Measurements from ENCODE around the gene GRM7. TPM values are rescaled to one million over a fixed set of nuclear protein-coding genes. Genes with fewer than 3 reads are reported as not detected.

Gene GRM7
- total and polyA plus RNA-seq, 4 donors = 0.08 to 0.33 TPM; not detected in 2

DNA sequence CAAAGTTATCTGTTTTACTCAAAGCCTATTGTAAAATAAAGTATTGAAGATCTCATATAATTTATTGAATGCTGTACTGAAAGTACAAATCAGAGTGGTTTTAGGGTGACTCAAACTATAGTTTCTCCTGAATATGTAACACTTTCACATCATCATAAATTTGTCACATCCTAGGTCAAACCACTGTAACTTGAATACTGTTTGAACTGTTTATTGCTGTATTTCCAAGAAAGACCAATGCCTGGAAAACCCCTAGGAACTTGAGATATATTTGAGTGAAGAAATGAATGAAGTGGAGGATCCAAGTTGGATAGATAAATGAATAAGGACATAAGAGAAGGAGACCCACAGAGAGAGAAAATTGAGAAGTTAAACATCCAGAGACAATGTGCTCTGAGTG is 348.2 kb downstream of the GRM7 start:
- no peak for TF ChIP-seq GABPA (IDR thresholded peaks at IDR 0.05 in 1 of 2, conservative IDR thresholded peaks at IDR 0.05 in 1 of 2)
- no peak overlapping the region for H3K4me3 ChIP-seq (ENCODE audit: low read depth in 1 of 3, low read length in 3 of 3)
- DNase-seq (ENCODE audit: low spot score) = no peak
- H3K9ac ChIP-seq (ENCODE audit: low read depth in 1 of 2, low read length in 2 of 2) = no peak overlapping the region
- no peaks in the 10 kb centered on the region for H3K36me3 ChIP-seq (ENCODE audit: control insufficient read depth in 4 of 4, insufficient read depth in 3 of 4, low read depth in 1 of 4, low read length in 3 of 4)
- peaks cover 5 to 15% (median 13%) of the 10 kb centered on the region in 4 donors for H3K4me1 ChIP-seq (ENCODE audit: control insufficient read depth in 4 of 4, insufficient read depth in 4 of 4, low read length in 3 of 4)
- H3K9me3 ChIP-seq (ENCODE audit: control insufficient read depth in 4 of 4, low read length in 3 of 4) = no peaks in the 10 kb centered on the region
- H3K27ac ChIP-seq (ENCODE audit: low read depth in 1 of 2, low read length in 2 of 2) = no peak overlapping the region
- H3K27me3 ChIP-seq (ENCODE audit: control insufficient read depth in 4 of 4, insufficient read depth in 4 of 4, low read length in 3 of 4) = no peaks in the 10 kb centered on the region

DNA sequence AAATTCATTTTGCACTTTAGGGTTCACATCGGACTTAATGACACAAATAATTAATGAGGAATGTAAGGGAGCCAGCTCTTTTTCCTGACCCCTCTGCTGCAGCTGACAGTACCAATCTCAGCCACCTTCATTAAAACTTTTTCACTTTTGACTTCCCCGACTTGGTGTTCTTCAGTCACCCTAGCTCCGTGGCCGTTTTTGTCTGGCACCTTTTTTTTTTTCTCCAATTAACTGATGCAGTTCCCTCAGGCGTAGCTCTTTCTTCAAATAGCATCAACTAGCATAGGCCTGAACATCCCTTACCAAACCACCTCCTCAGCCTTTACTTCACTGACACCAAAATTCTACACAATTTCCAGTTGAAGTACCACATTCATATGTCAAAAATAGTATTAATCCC is 350.8 kb downstream of the GRM7 start:
- Histone ChIP-seq H3K36me3 (ENCODE audit: control insufficient read depth in 4 of 4, insufficient read depth in 3 of 4, low read depth in 1 of 4, low read length in 3 of 4) (no peaks in the 10 kb centered on the region), H3K4me3 (ENCODE audit: low read depth in 1 of 3, low read length in 3 of 3) (no peak overlapping the region), H3K27ac (ENCODE audit: low read depth in 1 of 2, low read length in 2 of 2) (no peak overlapping the region), H3K27me3 (ENCODE audit: control insufficient read depth in 4 of 4, insufficient read depth in 4 of 4, low read length in 3 of 4) (no peaks in the 10 kb centered on the region), H3K9me3 (ENCODE audit: control insufficient read depth in 4 of 4, low read length in 3 of 4) (no peaks in the 10 kb centered on the region), H3K9ac (ENCODE audit: low read depth in 1 of 2, low read length in 2 of 2) (no peak overlapping the region), H3K4me1 (ENCODE audit: control insufficient read depth in 4 of 4, insufficient read depth in 4 of 4, low read length in 3 of 4) (no peaks in the 10 kb centered on the region)
- no peak for DNase-seq (ENCODE audit: low spot score)
- 63% methylated on average over 5 of the region's 5 CpGs for WGBS
- no peak for TF ChIP-seq HNF4G (IDR thresholded peaks at IDR 0.05)
- TF ChIP-seq YY1 (IDR thresholded peaks at IDR 0.05) = no peak
- TF ChIP-seq FOXA2 (IDR thresholded peaks at IDR 0.05) = no peak
- TF ChIP-seq SP1 (IDR thresholded peaks at IDR 0.05) = no peak
- no peak for TF ChIP-seq ATF3 (IDR thresholded peaks at IDR 0.05)
- TF ChIP-seq REST (IDR thresholded peaks at IDR 0.05) = no peak
- TF ChIP-seq CTCF (IDR thresholded peaks at IDR 0.05; ENCODE audit: low read depth, low read length, missing input control) = no peak
- TF ChIP-seq TAF1 (conservative IDR thresholded peaks at IDR 0.05) = no peak
- TF ChIP-seq NR2F2 (IDR thresholded peaks at IDR 0.05) = no peak
- TF ChIP-seq RXRA (IDR thresholded peaks at IDR 0.05) = no peak
- no peak for TF ChIP-seq RAD21 (IDR thresholded peaks at IDR 0.05)
- TF ChIP-seq MAX (IDR thresholded peaks at IDR 0.05) = no peak
- no peak for TF ChIP-seq HNF4A (conservative IDR thresholded peaks at IDR 0.05)

DNA sequence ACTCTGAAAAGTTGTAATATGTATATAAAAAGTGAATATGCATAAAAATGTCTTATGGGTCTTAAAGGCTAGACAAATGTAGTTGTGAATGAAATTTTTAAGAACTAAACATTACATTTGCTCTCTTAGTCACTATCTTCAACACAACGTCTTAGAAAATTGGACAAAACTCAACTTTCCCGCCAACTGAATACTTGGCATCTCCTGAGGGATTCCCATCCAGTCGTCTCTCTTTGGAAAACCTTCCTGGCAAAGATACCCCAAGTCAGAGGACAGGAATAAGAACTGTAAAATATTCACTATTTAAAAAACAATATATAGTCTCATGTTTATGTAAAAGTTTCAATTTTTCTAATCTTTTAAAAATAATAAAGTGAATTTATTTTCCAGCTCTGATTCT is 354.8 kb downstream of the GRM7 start:
- Histone ChIP-seq H3K9ac (ENCODE audit: low read depth in 1 of 2, low read length in 2 of 2) (no peak overlapping the region), H3K36me3 (ENCODE audit: control insufficient read depth in 4 of 4, insufficient read depth in 3 of 4, low read depth in 1 of 4, low read length in 3 of 4) (no peaks in the 10 kb centered on the region), H3K9me3 (ENCODE audit: control insufficient read depth in 4 of 4, low read length in 3 of 4) (no peaks in the 10 kb centered on the region), H3K4me1 (ENCODE audit: control insufficient read depth in 4 of 4, insufficient read depth in 4 of 4, low read length in 3 of 4) (no peaks in the 10 kb centered on the region), H3K4me3 (ENCODE audit: low read depth in 1 of 3, low read length in 3 of 3) (no peak overlapping the region), H3K27me3 (ENCODE audit: control insufficient read depth in 4 of 4, insufficient read depth in 4 of 4, low read length in 3 of 4) (no peaks in the 10 kb centered on the region), H3K27ac (ENCODE audit: low read depth in 1 of 2, low read length in 2 of 2) (no peak overlapping the region)
- 78% methylated on average over 3 of the region's 3 CpGs for WGBS
- DNase-seq (ENCODE audit: low spot score) = no peak
- TF ChIP-seq HNF4G (IDR thresholded peaks at IDR 0.05) (no peak), RAD21 (IDR thresholded peaks at IDR 0.05) (no peak), TAF1 (conservative IDR thresholded peaks at IDR 0.05) (no peak), CTCF (IDR thresholded peaks at IDR 0.05; ENCODE audit: low read depth, low read length, missing input control) (no peak), REST (IDR thresholded peaks at IDR 0.05) (no peak)

Data from liver (tissue), 9 donors.